ENCODE measurements around the gene RFX2.

The RFX2 gene

GRCh38 chr19:6071875-6072274 is 38.4 kb downstream of the RFX2 start:
- Mint-ChIP-seq H3K27me3 (no peaks in the 10 kb centered on the region), H3K27ac (peak overlapping the region in 1 of 2 donors; percentile 20), H3K4me1 (peaks cover 18% of the 10 kb centered on the region)

GRCh38 chr19:6070720-6071485 is 39.4 kb downstream of the RFX2 start:
- Mint-ChIP-seq H3K4me1 (peaks cover 28% of the 10 kb centered on the region), H3K4me3 (no peak overlapping the region), H3K27ac (peak overlapping the region in 1 of 2 donors; percentile 28), H3K27me3 (no peaks in the 10 kb centered on the region), H3K9me3 (peaks cover 6 to 7% of the 10 kb centered on the region in 2 donors)
- DNase-seq (no peak), ATAC-seq (no peak)

More at GRCh38 chr19:6071875-6072274, 38.4 kb downstream of the RFX2 start:
- Mint-ChIP-seq H3K9me3 (peaks cover 6 to 7% of the 10 kb centered on the region in 2 donors), H3K4me3 (no peak overlapping the region)
- no peak for ATAC-seq
- DNase-seq, result no peak

- peak; percentile 36 to 40 for DNase-seq
- H3K4me1 Mint-ChIP-seq, result peaks cover 24% of the 10 kb centered on the region
- ATAC-seq, result peak; percentile 53
- H3K4me3 Mint-ChIP-seq, result no peak overlapping the region
- H3K9me3 Mint-ChIP-seq, result peaks cover 6 to 7% of the 10 kb centered on the region in 2 donors
- no peaks in the 10 kb centered on the region for H3K27me3 Mint-ChIP-seq
- peak overlapping the region in 1 of 2 donors; percentile 28 for H3K27ac Mint-ChIP-seq
These were observed 40.1 kb downstream of the RFX2 start for GRCh38 chr19:6070207-6070681.

- Mint-ChIP-seq H3K4me1 (peaks cover 29% of the 10 kb centered on the region), H3K9me3 (peaks cover 6 to 7% of the 10 kb centered on the region in 2 donors), H3K27me3 (no peaks in the 10 kb centered on the region), H3K4me3 (peak overlapping the region in 1 of 2 donors; percentile 12), H3K27ac (peak overlapping the region in 1 of 2 donors; percentile 97)
- ATAC-seq, result peak; percentile 88
- peak; percentile 50 to 56 for DNase-seq
These were observed 41.0 kb downstream of the RFX2 start for GRCh38 chr19:6069268-6069791.

- H3K4me3 Mint-ChIP-seq, result no peak overlapping the region
- peaks cover 35% of the 10 kb centered on the region for H3K4me1 Mint-ChIP-seq
- DNase-seq, result no peak
- H3K27me3 Mint-ChIP-seq, result no peaks in the 10 kb centered on the region
- peaks cover 6 to 7% of the 10 kb centered on the region in 2 donors for H3K9me3 Mint-ChIP-seq
- no peak for ATAC-seq
- H3K27ac Mint-ChIP-seq, result peak overlapping the region in 1 of 2 donors; percentile 5
These were observed 41.6 kb downstream of the RFX2 start for GRCh38 chr19:6068711-6069110.

- Mint-ChIP-seq H3K9me3 (peaks cover 6 to 7% of the 10 kb centered on the region in 2 donors), H3K27ac (no peak overlapping the region), H3K4me3 (no peak overlapping the region), H3K4me1 (peaks cover 43% of the 10 kb centered on the region), H3K27me3 (no peaks in the 10 kb centered on the region)
- DNase-seq, result no peak
- ATAC-seq, result no peak
These were observed 42.3 kb downstream of the RFX2 start for GRCh38 chr19:6067975-6068374.

- Mint-ChIP-seq H3K4me3 (no peak overlapping the region), H3K27ac (no peak overlapping the region), H3K27me3 (no peaks in the 10 kb centered on the region), H3K4me1 (peaks cover 53% of the 10 kb centered on the region), H3K9me3 (peaks cover 6 to 7% of the 10 kb centered on the region in 2 donors)
- DNase-seq, result no peak
- ATAC-seq, result no peak
These were observed 43.3 kb downstream of the RFX2 start for GRCh38 chr19:6066661-6067646.

- peaks cover 64% of the 10 kb centered on the region for H3K4me1 Mint-ChIP-seq
- no peaks in the 10 kb centered on the region for H3K27me3 Mint-ChIP-seq
- DNase-seq, result peak; percentile 29 to 40
- H3K27ac Mint-ChIP-seq, result peak overlapping the region in 1 of 2 donors; percentile 36
- H3K4me3 Mint-ChIP-seq, result peak overlapping the region; percentile 25 to 28
- peaks cover 6 to 7% of the 10 kb centered on the region in 2 donors for H3K9me3 Mint-ChIP-seq
- ATAC-seq, result peak; percentile 40
These were observed 44.5 kb downstream of the RFX2 start for GRCh38 chr19:6065685-6066374.

GRCh38 chr19:6064336-6065073 is 45.8 kb downstream of the RFX2 start:
- no peak for ATAC-seq

GRCh38 chr19:6063576-6064335 is 46.5 kb downstream of the RFX2 start:
- no peaks in the 10 kb centered on the region for H3K9me3 Mint-ChIP-seq
- H3K4me3 Mint-ChIP-seq, result no peak overlapping the region
- DNase-seq (no peak), ATAC-seq (no peak)
- H3K27ac Mint-ChIP-seq, result peak overlapping the region in 1 of 2 donors; percentile 63
- H3K27me3 Mint-ChIP-seq, result no peaks in the 10 kb centered on the region
- peaks cover 72% of the 10 kb centered on the region for H3K4me1 Mint-ChIP-seq

More at GRCh38 chr19:6064336-6065073, 45.8 kb downstream of the RFX2 start:
- Mint-ChIP-seq H3K27me3 (no peaks in the 10 kb centered on the region), H3K4me3 (no peak overlapping the region), H3K27ac (no peak overlapping the region), H3K9me3 (peaks cover 3% of the 10 kb centered on the region in 2 donors), H3K4me1 (peaks cover 74% of the 10 kb centered on the region)
- DNase-seq, result no peak

- no peak overlapping the region for H3K27ac Mint-ChIP-seq
- ATAC-seq (no peak), DNase-seq (no peak)
- peaks cover 73% of the 10 kb centered on the region for H3K4me1 Mint-ChIP-seq
- no peaks in the 10 kb centered on the region for H3K27me3 Mint-ChIP-seq
- H3K9me3 Mint-ChIP-seq, result no peaks in the 10 kb centered on the region
- peak overlapping the region in 1 of 2 donors; percentile 59 for H3K4me3 Mint-ChIP-seq
These were observed 47.2 kb downstream of the RFX2 start for GRCh38 chr19:6062961-6063575.

- ATAC-seq (peak; percentile 91), DNase-seq (peak; percentile 54 to 59)
- H3K27ac Mint-ChIP-seq, result peak overlapping the region; percentile 34 to 92
- H3K9me3 Mint-ChIP-seq, result no peaks in the 10 kb centered on the region
- no peaks in the 10 kb centered on the region for H3K27me3 Mint-ChIP-seq
- H3K4me3 Mint-ChIP-seq, result peak overlapping the region; percentile 28 to 76
- peaks cover 78% of the 10 kb centered on the region for H3K4me1 Mint-ChIP-seq
These were observed 48.0 kb downstream of the RFX2 start for GRCh38 chr19:6062274-6062673.

- Mint-ChIP-seq H3K9me3 (no peaks in the 10 kb centered on the region), H3K4me1 (peaks cover 78% of the 10 kb centered on the region), H3K27me3 (no peaks in the 10 kb centered on the region), H3K4me3 (peak overlapping the region; percentile 28 to 76), H3K27ac (peak overlapping the region in 1 of 2 donors; percentile 92)
- DNase-seq, result no peak
- no peak for ATAC-seq
These were observed 48.7 kb downstream of the RFX2 start for GRCh38 chr19:6061376-6062130.

All from stimulated activated naive CD8-positive, alpha-beta T cell treated with anti-CD3 and anti-CD28 coated beads, Interleukin-15, amount 100 ng/mL, for 72 hours (primary cell).